ENCODE results near the gene SRPX. TPM values are rescaled to one million over a fixed set of nuclear protein-coding genes. Genes with fewer than 3 reads are reported as not detected.

Gene SRPX
- total RNA-seq, 2 donors from 2014 or later = 8.6 to 21.6 TPM

GRCh38 chrX:38165023-38165422 is 55.6 kb downstream of the SRPX start:
- H3K27ac ChIP-seq = no peak overlapping the region
- H3K9me3 ChIP-seq = no peaks in the 10 kb centered on the region
- H3K27me3 ChIP-seq (replicated peaks; ENCODE audit: insufficient read depth) = no peaks in the 10 kb centered on the region
- no peaks in the 10 kb centered on the region for H3K4me1 ChIP-seq (replicated peaks)
- TF ChIP-seq POLR2AphosphoS5 (IDR thresholded peaks at IDR 0.05) (no peak), CTCF (IDR thresholded peaks at IDR 0.05) (no peak), POLR2A (IDR thresholded peaks at IDR 0.05) (no peak)
- no peak for DNase-seq (ENCODE audit: low spot score)
- H3K36me3 ChIP-seq = no peaks in the 10 kb centered on the region
- WGBS = 70% methylated on average over 1 of the region's 1 CpG
- H3K4me3 ChIP-seq = no peak overlapping the region
- intact Hi-C loops (cut with DNase I) = loop anchor here (5.0 kb wide), 1 partner anchor 238 kb away; no protein-coding TSS in a partner anchor

- intact Hi-C loops (cut with DNase I) = no loop called here
- H3K27ac ChIP-seq = no peak overlapping the region
- TF ChIP-seq CTCF (IDR thresholded peaks at IDR 0.05) (no peak), POLR2A (IDR thresholded peaks at IDR 0.05) (no peak), POLR2AphosphoS5 (IDR thresholded peaks at IDR 0.05) (no peak)
- H3K4me1 ChIP-seq (replicated peaks) = no peaks in the 10 kb centered on the region
- H3K4me3 ChIP-seq = no peak overlapping the region
- H3K27me3 ChIP-seq (replicated peaks; ENCODE audit: insufficient read depth) = no peaks in the 10 kb centered on the region
- no peak for DNase-seq (ENCODE audit: low spot score)
- H3K36me3 ChIP-seq = no peaks in the 10 kb centered on the region
- no peaks in the 10 kb centered on the region for H3K9me3 ChIP-seq
These were observed 57.5 kb downstream of the SRPX start for GRCh38 chrX:38163193-38163592.

- H3K36me3 ChIP-seq = no peaks in the 10 kb centered on the region
- intact Hi-C loops (cut with DNase I) = no loop called here
- H3K27me3 ChIP-seq (replicated peaks; ENCODE audit: insufficient read depth) = no peaks in the 10 kb centered on the region
- no peak overlapping the region for H3K4me3 ChIP-seq
- TF ChIP-seq POLR2A (IDR thresholded peaks at IDR 0.05) = no peak
- no peaks in the 10 kb centered on the region for H3K9me3 ChIP-seq
- WGBS = 78% methylated on average over 7 of the region's 7 CpGs
- H3K4me1 ChIP-seq (replicated peaks) = no peaks in the 10 kb centered on the region
- no peak for DNase-seq (ENCODE audit: low spot score)
- H3K27ac ChIP-seq = no peak overlapping the region
These were observed 63.8 kb downstream of the SRPX start for GRCh38 chrX:38156838-38157237.

GRCh38 chrX:38154818-38155217 is 65.9 kb downstream of the SRPX start:
- DNase-seq (ENCODE audit: low spot score) = no peak
- Histone ChIP-seq H3K27me3 (replicated peaks; ENCODE audit: insufficient read depth) (no peaks in the 10 kb centered on the region), H3K9me3 (no peaks in the 10 kb centered on the region), H3K4me1 (replicated peaks) (no peaks in the 10 kb centered on the region), H3K4me3 (no peak overlapping the region), H3K27ac (no peak overlapping the region), H3K36me3 (no peaks in the 10 kb centered on the region)
- intact Hi-C loops (cut with DNase I) = no loop called here
- TF ChIP-seq POLR2AphosphoS5 (IDR thresholded peaks at IDR 0.05) (no peak), CTCF (IDR thresholded peaks at IDR 0.05) (no peak), POLR2A (IDR thresholded peaks at IDR 0.05) (no peak)
- WGBS = 57% methylated on average over 2 of the region's 2 CpGs

- no peaks in the 10 kb centered on the region for H3K4me1 ChIP-seq (replicated peaks)
- no peaks in the 10 kb centered on the region for H3K27me3 ChIP-seq (replicated peaks; ENCODE audit: insufficient read depth)
- H3K36me3 ChIP-seq = no peaks in the 10 kb centered on the region
- no peak for TF ChIP-seq POLR2AphosphoS5 (IDR thresholded peaks at IDR 0.05)
- TF ChIP-seq CTCF (IDR thresholded peaks at IDR 0.05) = no peak
- TF ChIP-seq POLR2A (IDR thresholded peaks at IDR 0.05) = no peak
- DNase-seq (ENCODE audit: low spot score) = no peak
- no peaks in the 10 kb centered on the region for H3K9me3 ChIP-seq
- intact Hi-C loops (cut with DNase I) = no loop called here
- WGBS = 78% methylated on average over 5 of the region's 5 CpGs
- no peak overlapping the region for H3K27ac ChIP-seq
- no peak overlapping the region for H3K4me3 ChIP-seq
These were observed 66.3 kb downstream of the SRPX start for GRCh38 chrX:38154340-38154739.

All from prostate gland (tissue), 2 donors.